HL-60 (cell line): Measurements from ENCODE around the gene CYP21A2.
"Not testable (repeated sequence)": the region's sequence is repeated elsewhere in the genome, so short reads cannot be mapped to it uniquely, and the experiment has no call there.

Source experiments
- CTCF ChIP-seq: IDR thresholded peaks from one replicate; pipeline ENCODE4 v1.5.1; 2011; ENCODE audit warnings: low read length, control low read depth, inconsistent platforms; ENCODE audit not compliant: insufficient read depth
- POLR2AphosphoS5 ChIP-seq: IDR thresholded peaks from 2 replicates; pipeline ENCODE4 v1.6.1; 2012; ENCODE audit warnings: low read depth
- REST ChIP-seq: IDR thresholded peaks from 2 replicates; pipeline ENCODE4 v1.6.1; 2012; ENCODE audit warnings: low read depth; ENCODE audit not compliant: insufficient replicate concordance

GRCh38 chr6:32039321-32040274 lies 1.4 kb downstream of the CYP21A2 start:
- not testable (repeated sequence) for TF ChIP-seq CTCF, REST, POLR2AphosphoS5
